Measurements from ENCODE around the gene CDC42BPG. TPM values are rescaled to one million over a fixed set of nuclear protein-coding genes. Genes with fewer than 3 reads are reported as not detected.

The CDC42BPG gene
- total RNA-seq, 1 donor from 2014 or later: 0.32 TPM

DNA sequence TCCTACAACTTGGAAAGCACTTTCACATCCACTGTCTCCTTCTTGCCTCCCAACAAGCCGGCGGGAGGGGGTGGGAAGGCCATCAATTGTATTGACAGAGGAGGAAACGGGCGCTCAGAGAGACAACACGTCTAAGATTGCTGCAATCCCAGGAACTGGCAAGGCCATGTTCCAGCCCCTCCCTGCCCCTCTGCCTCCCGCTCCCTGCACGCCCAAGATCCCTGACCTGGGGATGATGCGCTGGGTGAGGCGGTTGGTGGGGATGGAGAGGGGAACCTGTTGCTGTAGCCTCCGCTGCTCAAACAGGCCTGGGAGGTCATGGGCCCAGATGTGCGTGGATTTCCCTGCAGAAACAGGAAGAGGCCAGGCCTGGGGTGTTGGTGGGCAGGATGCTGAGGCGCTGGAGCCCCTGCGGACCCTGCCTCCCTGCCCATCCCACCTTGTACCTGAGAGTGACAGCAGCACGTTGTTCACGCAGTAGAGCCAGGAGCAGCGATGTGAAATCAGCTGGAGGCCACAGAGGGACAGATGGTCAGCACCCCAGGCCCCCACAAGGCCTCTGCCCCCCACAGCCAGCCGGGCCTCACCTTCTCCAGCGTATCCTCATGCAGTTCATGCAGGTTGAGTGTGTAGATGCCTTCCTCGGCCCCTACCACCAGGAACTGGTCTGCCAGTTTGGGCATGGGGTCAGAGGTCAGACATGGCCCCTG, 48.3 kb downstream of the CDC42BPG start:
- no peak for DNase-seq (ENCODE audit: low spot score)
- peaks cover 46% of the 10 kb centered on the region for H3K36me3 Mint-ChIP-seq (ENCODE audit: low read depth)
- H3K4me3 Mint-ChIP-seq (ENCODE audit: low read depth): no peak overlapping the region
- peaks cover 15% of the 10 kb centered on the region for H3K4me1 Mint-ChIP-seq (ENCODE audit: low read depth)
- H3K27me3 Mint-ChIP-seq (ENCODE audit: low read depth): no peaks in the 10 kb centered on the region
- intact Hi-C loops (cut with micrococcal nuclease): no loop called here
- H3K27ac Mint-ChIP-seq: no peak overlapping the region
- no peaks in the 10 kb centered on the region for H3K9me3 Mint-ChIP-seq

GRCh38 chr11:64794526-64794925, 49.9 kb downstream of the CDC42BPG start:
- intact Hi-C loops (cut with micrococcal nuclease): no loop called here
- peaks cover 15% of the 10 kb centered on the region for H3K4me1 Mint-ChIP-seq (ENCODE audit: low read depth)
- peaks cover 45% of the 10 kb centered on the region for H3K36me3 Mint-ChIP-seq (ENCODE audit: low read depth)
- no peak overlapping the region for H3K27ac Mint-ChIP-seq
- H3K9me3 Mint-ChIP-seq: no peaks in the 10 kb centered on the region
- no peaks in the 10 kb centered on the region for H3K27me3 Mint-ChIP-seq (ENCODE audit: low read depth)
- no peak overlapping the region for H3K4me3 Mint-ChIP-seq (ENCODE audit: low read depth)
- DNase-seq (ENCODE audit: low spot score): no peak

DNA sequence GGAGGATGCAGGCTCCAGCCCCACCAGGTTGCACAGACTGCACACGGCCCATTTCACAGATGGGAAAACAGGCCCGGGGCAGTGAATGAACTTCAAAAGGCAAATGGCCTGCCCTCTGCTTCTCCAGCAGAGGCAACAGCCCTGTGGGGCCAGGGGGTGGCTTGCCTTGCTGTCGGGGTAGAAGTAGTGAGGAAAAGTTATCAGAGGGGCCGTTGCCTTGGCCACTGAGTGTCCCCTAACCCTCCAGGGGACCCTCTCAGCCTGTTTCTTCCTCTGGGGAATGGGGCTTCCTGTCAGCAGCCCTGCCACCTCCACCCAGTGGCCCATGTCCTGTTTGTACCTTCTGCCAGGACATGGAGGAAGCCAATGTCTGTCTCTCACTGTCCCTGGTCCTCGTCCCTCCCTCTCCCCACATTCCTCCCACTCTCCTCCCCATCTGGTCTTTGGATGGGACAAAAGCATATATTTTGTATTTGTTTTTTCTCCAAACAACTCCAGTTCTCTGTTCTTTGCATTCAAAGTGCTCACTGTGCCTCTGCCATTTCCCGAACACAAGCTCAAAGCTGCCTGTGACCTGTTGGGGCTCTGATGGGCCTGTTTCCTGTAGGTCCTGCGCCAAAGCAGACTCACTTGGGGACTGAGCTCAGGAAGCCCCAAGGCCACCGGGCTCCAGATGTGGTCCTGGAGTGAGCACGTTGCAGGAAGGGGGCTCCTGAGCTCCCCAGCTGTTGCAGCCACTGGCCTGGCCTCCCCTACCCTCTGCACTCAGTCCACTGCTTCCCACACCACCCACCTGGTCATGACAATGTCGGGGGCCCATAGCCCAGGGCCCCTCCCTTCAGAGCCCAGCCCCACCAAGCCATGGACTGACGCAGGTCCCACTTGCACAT, 50.9 kb downstream of the CDC42BPG start:
- H3K4me1 Mint-ChIP-seq (ENCODE audit: low read depth): peaks cover 12% of the 10 kb centered on the region
- H3K9me3 Mint-ChIP-seq: no peaks in the 10 kb centered on the region
- H3K36me3 Mint-ChIP-seq (ENCODE audit: low read depth): peaks cover 38% of the 10 kb centered on the region
- no peak overlapping the region for H3K4me3 Mint-ChIP-seq (ENCODE audit: low read depth)
- no peak for DNase-seq (ENCODE audit: low spot score)
- H3K27me3 Mint-ChIP-seq (ENCODE audit: low read depth): no peaks in the 10 kb centered on the region
- peak overlapping the region; percentile 14 for H3K27ac Mint-ChIP-seq
- intact Hi-C loops (cut with micrococcal nuclease): no loop called here

DNA sequence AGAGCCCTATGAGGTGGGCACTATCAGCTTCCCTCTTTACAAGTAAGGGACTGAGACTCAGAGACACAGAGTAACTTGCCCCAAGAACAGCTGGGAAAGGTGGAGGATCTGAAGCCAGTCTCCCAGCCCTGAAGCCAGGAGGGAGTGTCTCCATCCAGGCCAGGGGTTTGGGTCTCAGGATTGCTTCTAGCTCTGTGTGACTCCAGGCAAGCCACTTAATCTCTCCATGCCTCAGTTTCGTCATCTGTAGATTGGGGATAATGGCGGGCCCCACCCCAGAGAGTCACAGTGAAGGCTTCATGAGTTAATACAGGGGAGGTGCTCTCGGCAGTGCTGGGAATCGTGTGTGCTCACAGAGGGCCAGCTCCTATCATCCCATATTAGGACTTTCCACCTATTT, 52.0 kb downstream of the CDC42BPG start:
- H3K4me1 Mint-ChIP-seq (ENCODE audit: low read depth): peaks cover 12% of the 10 kb centered on the region
- H3K4me3 Mint-ChIP-seq (ENCODE audit: low read depth): no peak overlapping the region
- H3K9me3 Mint-ChIP-seq: no peaks in the 10 kb centered on the region
- no peak overlapping the region for H3K27ac Mint-ChIP-seq
- intact Hi-C loops (cut with micrococcal nuclease): no loop called here
- H3K27me3 Mint-ChIP-seq (ENCODE audit: low read depth): no peaks in the 10 kb centered on the region
- peaks cover 40% of the 10 kb centered on the region for H3K36me3 Mint-ChIP-seq (ENCODE audit: low read depth)
- no peak for DNase-seq (ENCODE audit: low spot score)

DNA sequence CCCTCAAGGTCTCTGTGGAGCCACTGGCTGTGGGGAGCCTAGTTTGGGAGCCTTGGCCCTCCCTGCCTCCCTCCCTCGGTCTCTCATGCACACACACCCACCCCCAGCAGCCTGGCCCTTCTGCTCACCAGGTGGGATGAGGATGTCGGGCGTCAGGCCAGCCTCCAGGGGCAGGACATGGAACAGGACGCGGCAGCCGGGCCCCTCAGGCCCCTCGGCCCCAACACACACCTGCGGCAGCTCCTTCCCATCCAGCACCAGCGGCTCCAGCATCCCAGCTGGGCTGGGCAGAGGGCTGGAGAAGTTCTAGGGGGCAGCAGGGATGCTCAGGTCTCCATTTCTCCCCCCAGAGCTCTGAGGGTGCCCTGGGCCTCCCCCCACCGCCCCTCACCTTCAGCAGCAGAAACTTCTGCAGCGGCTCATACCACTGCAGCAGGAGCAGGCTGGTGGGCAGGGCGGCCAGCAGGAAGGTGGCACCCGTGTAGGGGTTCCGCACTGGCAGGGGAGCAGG, 52.6 kb downstream of the CDC42BPG start:
- Mint-ChIP-seq H3K27ac (no peak overlapping the region), H3K9me3 (no peaks in the 10 kb centered on the region), H3K4me3 (ENCODE audit: low read depth) (no peak overlapping the region), H3K36me3 (ENCODE audit: low read depth) (peaks cover 40% of the 10 kb centered on the region), H3K27me3 (ENCODE audit: low read depth) (no peaks in the 10 kb centered on the region), H3K4me1 (ENCODE audit: low read depth) (peaks cover 12% of the 10 kb centered on the region)
- intact Hi-C loops (cut with micrococcal nuclease): no loop called here
- no peak for DNase-seq (ENCODE audit: low spot score)

GRCh38 chr11:64790205-64791095, 54.0 kb downstream of the CDC42BPG start:
- no peak overlapping the region for H3K27ac Mint-ChIP-seq
- H3K36me3 Mint-ChIP-seq (ENCODE audit: low read depth): peaks cover 34% of the 10 kb centered on the region
- no peaks in the 10 kb centered on the region for H3K9me3 Mint-ChIP-seq
- H3K27me3 Mint-ChIP-seq (ENCODE audit: low read depth): no peaks in the 10 kb centered on the region
- no peak for DNase-seq (ENCODE audit: low spot score)
- H3K4me3 Mint-ChIP-seq (ENCODE audit: low read depth): no peak overlapping the region
- H3K4me1 Mint-ChIP-seq (ENCODE audit: low read depth): peaks cover 12% of the 10 kb centered on the region
- intact Hi-C loops (cut with micrococcal nuclease): no loop called here

DNA sequence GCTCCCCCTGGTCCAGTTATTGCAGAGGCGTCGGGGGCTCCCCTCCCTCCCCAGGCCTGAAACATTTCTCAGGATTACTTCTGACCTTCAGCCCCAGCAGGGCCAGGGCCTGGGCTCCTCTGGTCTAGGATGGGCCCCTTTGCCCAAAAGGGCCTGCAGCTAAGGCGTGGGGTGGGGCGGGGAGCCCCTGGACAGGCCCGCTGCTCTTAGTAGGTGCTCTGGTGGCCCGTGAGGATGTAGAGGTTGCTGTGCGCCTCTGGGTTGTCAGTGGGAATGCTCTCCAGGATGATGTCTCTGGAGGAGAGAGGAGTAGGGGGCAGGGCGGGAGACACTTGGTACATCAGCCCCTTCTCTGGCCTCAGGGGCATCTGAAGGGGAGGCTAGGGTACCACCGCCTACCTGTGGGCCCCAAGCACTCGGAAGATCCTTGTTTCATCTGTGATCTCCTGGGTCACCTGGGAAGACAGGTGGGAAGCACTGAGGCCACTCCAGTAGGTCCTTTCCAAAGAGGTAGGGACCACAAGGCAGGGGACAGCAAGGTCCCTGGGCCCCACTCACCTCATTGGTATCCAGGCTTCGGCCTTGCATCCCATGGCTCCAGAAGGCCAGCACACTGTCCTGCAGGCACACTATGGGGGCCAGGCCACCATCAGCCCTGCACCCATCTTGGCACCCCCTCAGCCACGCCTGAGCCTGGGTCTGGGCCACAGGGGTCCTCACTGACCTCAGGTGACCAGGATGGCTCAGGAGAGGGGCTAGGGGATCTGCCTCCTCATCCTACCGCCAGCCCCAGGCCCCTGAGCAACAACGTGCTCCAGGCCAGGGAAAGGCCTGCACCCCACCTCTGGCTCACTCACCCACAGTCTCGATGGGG, 54.9 kb downstream of the CDC42BPG start:
- Mint-ChIP-seq H3K4me3 (ENCODE audit: low read depth) (no peak overlapping the region), H3K4me1 (ENCODE audit: low read depth) (peaks cover 8% of the 10 kb centered on the region), H3K27ac (no peak overlapping the region), H3K36me3 (ENCODE audit: low read depth) (peaks cover 32% of the 10 kb centered on the region), H3K27me3 (ENCODE audit: low read depth) (no peaks in the 10 kb centered on the region), H3K9me3 (no peaks in the 10 kb centered on the region)
- intact Hi-C loops (cut with micrococcal nuclease): no loop called here
- no peak for DNase-seq (ENCODE audit: low spot score)

DNA sequence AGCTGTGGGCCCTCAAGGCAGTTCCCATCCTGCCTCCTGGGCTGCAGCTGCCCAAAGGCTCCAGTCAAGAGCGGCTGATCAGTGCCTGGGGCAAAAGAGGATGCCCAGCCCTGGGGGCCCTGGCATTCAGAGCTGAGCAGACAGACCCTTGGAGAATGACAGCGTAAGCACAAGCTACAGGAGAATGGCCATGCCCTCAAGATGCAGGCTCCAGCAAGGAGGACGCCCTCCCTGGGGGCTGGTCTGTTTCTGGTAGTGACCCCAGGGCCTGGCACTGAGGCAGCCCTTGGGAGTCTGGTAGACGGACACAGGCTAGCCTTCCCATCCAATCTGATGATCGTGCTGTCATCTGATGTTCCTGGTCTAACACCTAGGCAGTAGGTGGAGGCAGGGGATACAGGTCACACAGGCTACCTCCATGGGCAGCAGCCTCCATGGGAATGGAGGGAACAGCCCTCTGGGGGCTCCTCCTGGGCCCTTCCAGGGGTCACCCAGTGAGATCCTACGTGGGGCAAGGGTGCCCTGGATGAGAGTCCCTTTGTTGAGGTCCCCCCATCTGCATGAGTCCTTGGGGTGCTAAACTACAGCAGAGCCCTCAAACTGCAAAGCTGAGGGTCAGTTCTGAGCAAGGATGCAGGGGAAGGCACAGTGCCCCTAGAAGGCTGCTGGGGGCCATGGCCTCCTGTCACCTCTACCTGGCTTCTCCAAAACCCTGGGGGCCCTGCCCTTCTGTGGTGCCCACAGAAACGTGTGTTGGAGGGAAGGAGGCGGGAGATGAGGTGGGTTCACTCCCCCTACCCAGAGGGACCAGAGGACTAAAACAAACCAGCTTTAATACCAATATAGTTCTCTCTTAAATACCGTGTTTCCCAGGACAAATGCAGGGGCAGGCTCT, 55.9 kb downstream of the CDC42BPG start:
- intact Hi-C loops (cut with micrococcal nuclease): no loop called here
- H3K27ac Mint-ChIP-seq: no peak overlapping the region
- H3K4me3 Mint-ChIP-seq (ENCODE audit: low read depth): no peak overlapping the region
- no peaks in the 10 kb centered on the region for H3K9me3 Mint-ChIP-seq
- peaks cover 2% of the 10 kb centered on the region for H3K4me1 Mint-ChIP-seq (ENCODE audit: low read depth)
- H3K27me3 Mint-ChIP-seq (ENCODE audit: low read depth): no peaks in the 10 kb centered on the region
- H3K36me3 Mint-ChIP-seq (ENCODE audit: low read depth): peaks cover 25% of the 10 kb centered on the region
- DNase-seq (ENCODE audit: low spot score): no peak

- H3K27me3 Mint-ChIP-seq (ENCODE audit: low read depth): no peaks in the 10 kb centered on the region
- H3K4me3 Mint-ChIP-seq (ENCODE audit: low read depth): no peak overlapping the region
- H3K9me3 Mint-ChIP-seq: no peaks in the 10 kb centered on the region
- H3K27ac Mint-ChIP-seq: no peak overlapping the region
- H3K36me3 Mint-ChIP-seq (ENCODE audit: low read depth): peaks cover 23% of the 10 kb centered on the region
- peak; percentile 42 for DNase-seq (ENCODE audit: low spot score)
- intact Hi-C loops (cut with micrococcal nuclease): no loop called here
- no peaks in the 10 kb centered on the region for H3K4me1 Mint-ChIP-seq (ENCODE audit: low read depth)
These were observed 56.7 kb downstream of the CDC42BPG start for GRCh38 chr11:64787526-64788320.

DNA sequence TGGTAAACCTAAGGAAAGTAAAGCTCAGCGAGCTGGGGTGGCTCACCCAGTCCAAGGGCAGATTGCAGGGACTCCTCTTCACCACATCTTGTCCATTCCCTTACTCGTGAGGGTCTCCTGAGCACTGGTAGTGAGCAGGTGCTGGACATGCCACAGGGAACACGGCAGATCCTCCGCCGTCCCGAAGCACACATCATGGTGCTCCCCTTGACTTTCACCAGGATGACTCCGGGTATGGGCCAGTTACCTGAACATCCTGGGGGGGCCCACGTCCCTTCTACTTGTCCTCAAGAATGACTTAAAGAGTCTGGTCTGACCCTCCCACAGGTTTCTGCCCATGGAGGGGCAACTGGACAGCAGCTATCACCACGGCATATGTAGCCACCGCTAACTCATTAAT, 58.1 kb downstream of the CDC42BPG start:
- H3K36me3 Mint-ChIP-seq (ENCODE audit: low read depth): peaks cover 18% of the 10 kb centered on the region
- intact Hi-C loops (cut with micrococcal nuclease): no loop called here
- DNase-seq (ENCODE audit: low spot score): no peak
- no peak overlapping the region for H3K27ac Mint-ChIP-seq
- H3K4me1 Mint-ChIP-seq (ENCODE audit: low read depth): no peaks in the 10 kb centered on the region
- no peaks in the 10 kb centered on the region for H3K9me3 Mint-ChIP-seq
- H3K4me3 Mint-ChIP-seq (ENCODE audit: low read depth): no peak overlapping the region
- H3K27me3 Mint-ChIP-seq (ENCODE audit: low read depth): no peaks in the 10 kb centered on the region

Data from activated T-helper 2 cell treated with anti-CD3 and anti-CD28 coated beads, Interferon-gamma antibody, Interleukin-2, Interleukin-4, amounts not matched to agents 10 μg/mL and 5 μg/mL and 100 μg/mL, durations not matched to agents 14 hours and 24 hours and 36 hours (primary cell).